NCI-H187 treated with DMSO at 0.1 percent for 48 hours (cell line): ENCODE measurements around the gene HSF5.

Experiments used
- DNase-seq: peaks from one replicate; lab custom pipeline; 2025; lab: John Stamatoyannopoulos, UW

Gene HSF5

DNA sequence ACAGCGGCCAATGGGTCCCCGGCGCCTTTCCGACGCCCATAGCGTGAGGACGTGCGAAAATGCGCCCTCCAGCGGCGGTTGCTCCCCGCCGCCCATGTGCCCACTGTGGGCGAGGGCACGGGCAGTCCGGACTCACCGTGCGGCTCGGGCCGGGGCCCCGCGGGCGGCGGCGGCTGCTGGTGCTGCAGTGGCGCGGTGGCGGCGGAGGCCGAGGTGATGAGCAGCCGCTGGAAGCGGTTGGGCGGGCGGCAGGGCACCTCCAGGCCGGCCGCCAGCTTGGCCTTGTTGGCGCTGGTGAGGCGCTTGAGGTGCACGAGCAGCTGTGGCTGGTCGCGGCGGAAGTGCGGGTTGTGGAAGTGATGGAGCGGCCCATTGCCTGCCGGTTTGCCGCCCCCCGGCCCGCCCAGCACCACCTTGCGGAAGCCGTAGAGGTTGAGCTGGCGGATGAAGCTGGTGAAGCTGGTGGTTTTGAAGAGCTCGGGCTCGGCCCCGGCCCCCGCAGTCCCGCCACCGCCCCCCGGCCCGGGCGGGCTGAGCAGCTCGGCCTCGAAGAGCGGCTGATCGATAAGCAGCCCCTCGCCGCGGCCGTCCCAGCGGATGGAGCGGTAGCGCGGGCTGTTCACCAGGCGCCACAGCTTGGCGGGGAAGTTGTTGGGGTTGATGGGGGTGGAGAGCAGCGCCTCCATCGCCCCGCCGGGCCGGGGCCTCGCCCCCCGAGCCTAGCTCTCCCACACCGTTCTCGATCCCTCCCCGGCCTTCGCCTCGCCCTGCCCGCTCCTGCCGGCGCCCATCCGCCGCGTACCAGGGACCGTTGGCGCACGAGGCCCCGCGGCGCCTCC, at the start of gene HSF5:
Gene HSF5, minus strand, starts transcription at position 820 of the 839 bp plus-strand sequence. Its CDS starts 134 bp downstream, at position 686.
- no peak for DNase-seq

- no peak for DNase-seq
Measured at GRCh38 chr17:58537266-58537665, 49.1 kb upstream of the HSF5 start.

DNA sequence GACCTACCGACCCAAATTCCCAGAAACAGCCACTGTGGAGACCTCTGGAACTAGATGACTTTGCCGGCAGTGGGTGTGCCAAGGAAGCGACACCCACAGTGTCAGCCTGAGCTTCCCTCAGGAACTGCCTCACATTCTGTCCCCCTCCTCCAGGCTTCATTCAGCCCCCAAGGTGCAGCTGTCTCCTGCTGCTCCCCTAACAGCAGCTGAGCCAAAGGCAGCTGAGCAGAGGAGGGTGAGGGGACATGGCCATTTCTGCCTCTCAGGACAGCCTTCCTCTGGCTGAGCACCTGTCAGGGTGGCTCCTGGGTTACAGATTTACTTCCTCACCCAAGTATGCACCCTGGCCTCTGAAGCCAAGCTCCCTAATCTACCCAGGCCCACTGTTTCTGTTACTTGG, 48.3 kb upstream of the HSF5 start:
- no peak for DNase-seq

- DNase-seq: no peak
Measured at GRCh38 chr17:58535431-58535830, 47.2 kb upstream of the HSF5 start.

GRCh38 chr17:58534901-58535421, 46.8 kb upstream of the HSF5 start:
- no peak for DNase-seq

GRCh38 chr17:58534331-58534730, 46.1 kb upstream of the HSF5 start:
- no peak for DNase-seq

DNA sequence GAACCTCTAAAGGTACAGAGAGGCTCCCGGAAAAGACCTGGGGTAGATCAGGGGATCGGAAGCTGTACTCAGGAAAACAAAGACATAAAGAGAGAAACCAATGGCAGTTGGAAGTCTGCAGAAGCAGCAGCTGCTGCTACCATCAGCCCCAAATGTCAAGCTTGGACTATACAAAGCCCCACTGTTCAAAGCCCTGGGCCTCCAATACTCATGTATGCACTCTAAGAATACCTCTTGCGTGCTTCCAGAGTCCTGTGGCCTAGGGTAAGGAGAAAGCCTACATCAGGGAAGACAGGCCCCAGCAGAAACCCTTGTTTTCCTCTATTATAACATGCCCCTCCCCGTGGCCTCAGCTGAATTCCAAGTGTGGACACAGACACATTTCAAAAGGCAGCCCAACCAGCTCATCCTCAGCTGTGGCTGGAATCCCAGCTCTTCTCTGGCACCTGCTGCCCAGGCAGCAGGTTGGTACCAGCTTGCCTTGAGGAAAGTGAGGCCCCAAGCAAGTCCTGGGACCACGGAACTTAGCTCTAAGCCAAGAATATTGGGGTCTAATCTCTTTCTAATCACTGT, 45.5 kb upstream of the HSF5 start:
- DNase-seq: no peak

- no peak for DNase-seq
Measured at GRCh38 chr17:58532555-58532951, 44.3 kb upstream of the HSF5 start.

GRCh38 chr17:58531661-58532554, 43.7 kb upstream of the HSF5 start:
- DNase-seq: no peak

GRCh38 chr17:58531122-58531521, 42.9 kb upstream of the HSF5 start:
- DNase-seq: no peak

- DNase-seq: no peak
Measured at GRCh38 chr17:58530655-58531054, 42.4 kb upstream of the HSF5 start.

GRCh38 chr17:58529275-58529674, 41.1 kb upstream of the HSF5 start:
- DNase-seq: no peak

GRCh38 chr17:58528443-58528842, 40.2 kb upstream of the HSF5 start:
- DNase-seq: no peak

- DNase-seq: no peak
Measured at GRCh38 chr17:58527949-58528348, 39.7 kb upstream of the HSF5 start.

GRCh38 chr17:58527306-58527705, 39.1 kb upstream of the HSF5 start:
- no peak for DNase-seq

- DNase-seq: no peak
Measured at GRCh38 chr17:58525239-58525638, 37.0 kb upstream of the HSF5 start.

DNA sequence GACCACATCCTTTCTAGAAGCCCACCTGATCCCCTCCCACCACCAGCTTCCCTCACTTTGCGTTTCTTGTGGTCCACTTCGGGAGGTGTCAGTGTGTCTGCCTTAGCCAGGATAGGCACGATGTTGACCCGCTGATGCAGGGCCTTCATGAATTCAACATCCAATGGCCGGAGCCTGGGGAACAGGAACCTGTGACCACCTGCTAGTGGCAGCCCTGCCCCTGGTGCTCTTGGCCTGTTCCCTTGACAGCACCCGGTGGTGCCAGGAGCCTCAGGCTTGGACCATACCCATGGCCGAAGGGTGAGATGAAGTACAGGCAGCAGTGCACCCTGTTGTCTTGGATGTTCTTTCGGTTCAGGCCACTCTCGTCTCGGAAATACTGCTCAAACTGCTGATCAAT, 33.5 kb upstream of the HSF5 start:
- DNase-seq: no peak

DNA sequence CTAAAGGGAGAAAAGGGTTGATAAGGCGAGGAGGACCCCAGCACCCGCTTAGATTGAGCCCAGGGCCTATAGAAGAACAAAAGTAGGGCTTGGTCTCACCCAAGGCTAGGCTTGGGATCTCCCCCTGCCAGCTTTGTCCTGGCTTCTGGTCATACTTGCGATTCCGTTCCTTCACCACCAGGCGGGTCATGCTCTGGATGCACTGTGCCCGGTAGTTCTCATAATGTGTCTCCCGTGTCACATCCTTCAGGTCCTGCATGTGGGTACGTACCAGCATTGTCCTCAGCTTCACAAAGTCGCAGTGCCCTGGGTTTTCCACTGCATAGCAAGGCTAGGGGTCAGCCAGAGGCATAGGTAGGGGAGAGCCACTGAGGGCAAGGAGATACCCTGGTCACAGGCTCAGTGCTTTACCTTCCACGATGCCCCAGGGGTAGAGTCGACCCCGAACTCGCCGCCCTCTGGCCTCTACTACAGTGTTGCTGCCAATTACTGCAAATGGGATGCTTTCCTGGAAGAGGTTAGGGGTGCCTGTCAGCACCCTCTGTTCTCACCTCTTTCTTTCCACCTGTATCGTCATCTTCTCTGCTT, 32.7 kb upstream of the HSF5 start:
- no peak for DNase-seq

DNA sequence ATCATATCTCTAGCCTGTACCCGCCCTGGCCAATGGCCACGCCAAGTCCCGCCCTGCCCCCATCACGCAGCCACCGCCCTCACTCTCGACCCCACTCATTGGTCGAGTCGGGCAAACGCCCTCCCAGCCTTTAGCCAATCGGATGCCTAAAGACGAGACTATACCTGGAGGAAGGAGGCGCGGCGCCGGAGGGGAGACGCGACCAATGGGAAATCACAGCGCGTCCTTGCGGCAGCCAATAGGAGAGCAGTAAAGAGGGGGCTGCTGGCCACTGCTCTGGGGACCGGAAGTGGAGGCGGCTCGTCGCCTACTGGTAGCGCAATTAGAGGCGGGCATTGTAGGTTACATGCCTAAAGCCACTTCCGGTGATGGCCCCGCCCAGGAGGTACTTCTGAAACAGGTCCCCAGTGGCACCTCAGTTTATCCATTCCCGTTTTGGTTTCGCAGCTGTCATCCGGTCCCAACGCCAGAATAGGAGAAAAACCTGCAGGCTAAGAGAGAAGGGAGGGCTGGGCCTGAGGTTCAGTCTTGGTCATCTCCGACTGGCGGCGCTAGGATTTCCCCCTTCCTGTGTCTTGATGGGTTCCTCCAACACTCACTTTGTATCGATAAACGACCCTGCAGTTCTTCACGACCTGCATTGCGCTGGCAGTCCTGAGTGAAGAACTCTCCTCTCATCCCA, 29.9 kb upstream of the HSF5 start:
- peak; percentile 98 for DNase-seq

DNA sequence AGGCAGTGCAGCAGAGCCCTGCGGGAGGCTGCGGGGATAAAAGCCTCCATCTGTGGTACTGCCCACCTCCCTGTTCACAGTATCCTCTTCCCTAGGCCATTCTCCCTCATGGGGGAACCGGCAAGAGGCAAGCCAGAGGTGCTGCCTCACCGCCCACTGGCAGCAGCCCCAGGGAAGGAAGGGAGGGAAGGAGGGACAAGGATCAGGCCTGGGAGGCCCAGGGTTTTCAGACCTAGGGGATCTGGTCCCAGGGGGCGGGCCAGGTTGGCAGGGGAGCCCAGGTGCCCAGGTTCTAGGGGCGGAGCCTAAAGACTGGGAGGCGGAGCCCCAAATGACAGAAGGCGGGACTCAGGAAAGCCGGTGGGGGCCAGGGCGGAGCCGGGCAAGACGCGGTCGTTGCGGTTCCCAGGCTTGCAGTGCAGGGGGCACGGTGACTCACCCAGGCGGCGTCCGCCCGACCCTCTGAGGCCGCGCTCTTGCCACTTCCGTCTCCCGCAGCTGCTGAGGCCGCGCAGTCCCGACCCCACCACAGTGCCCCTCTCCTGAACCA, 29.2 kb upstream of the HSF5 start:
- no peak for DNase-seq
